Measurements from ENCODE around the gene C11orf24. TPM values are rescaled to one million over a fixed set of nuclear protein-coding genes. Genes with fewer than 3 reads are reported as not detected.
A peak's percentile ranks its signal among the peaks of the same experiment; 100 is the strongest.

The C11orf24 gene
- total and polyA plus RNA-seq, 9 of the 15 experiments (the other 6 are each of a cell fraction or from before 2014, with no cell fraction given) = 2.0 to 65.2 (median 32.5) TPM

DNA sequence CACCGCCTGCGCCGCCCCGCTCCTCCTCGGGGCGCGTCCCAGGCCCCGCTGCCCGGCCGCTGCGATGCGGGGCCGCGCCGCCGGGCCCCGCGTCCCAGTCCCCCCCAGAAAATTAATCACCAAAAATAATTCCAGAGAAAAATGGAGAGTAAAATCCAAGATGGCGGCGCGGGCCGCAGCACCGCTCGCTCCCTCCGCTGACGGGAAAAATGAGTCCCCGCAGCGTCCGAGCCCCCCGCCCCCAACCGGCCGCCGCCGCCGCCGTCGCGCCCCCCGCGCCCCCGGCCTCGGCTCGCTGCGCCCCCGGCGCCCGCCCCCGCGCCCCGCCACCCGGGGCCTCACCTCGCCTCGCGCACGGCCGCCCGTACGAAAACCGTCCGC lies 58.6 kb downstream of the C11orf24 start, which contains the start of gene KMT5B:
Gene KMT5B (minus strand): TSS at position 162 of the 381 bp plus-strand sequence. CDS start 23,220 bp downstream, outside the sequence.
- H3K9me1 ChIP-seq (ENCODE audit: control insufficient read depth, insufficient read depth, low read length) = no peaks in the 10 kb centered on the region
- TF ChIP-seq TAF1 (IDR thresholded peaks at IDR 0.05; ENCODE audit: control insufficient read depth, extremely low read depth, insufficient read depth, low read length, severe bottlenecking) = peak; percentile 36
- TF ChIP-seq GABPB2 (CRISPR knock-in tag; conservative IDR thresholded peaks at IDR 0.05) = no peak
- TF ChIP-seq, protein P1, sequence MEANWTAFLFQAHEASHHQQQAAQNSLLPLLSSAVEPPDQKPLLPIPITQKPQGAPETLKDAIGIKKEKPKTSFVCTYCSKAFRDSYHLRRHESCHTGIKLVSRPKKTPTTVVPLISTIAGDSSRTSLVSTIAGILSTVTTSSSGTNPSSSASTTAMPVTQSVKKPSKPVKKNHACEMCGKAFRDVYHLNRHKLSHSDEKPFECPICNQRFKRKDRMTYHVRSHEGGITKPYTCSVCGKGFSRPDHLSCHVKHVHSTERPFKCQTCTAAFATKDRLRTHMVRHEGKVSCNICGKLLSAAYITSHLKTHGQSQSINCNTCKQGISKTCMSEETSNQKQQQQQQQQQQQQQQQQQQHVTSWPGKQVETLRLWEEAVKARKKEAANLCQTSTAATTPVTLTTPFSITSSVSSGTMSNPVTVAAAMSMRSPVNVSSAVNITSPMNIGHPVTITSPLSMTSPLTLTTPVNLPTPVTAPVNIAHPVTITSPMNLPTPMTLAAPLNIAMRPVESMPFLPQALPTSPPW (CRISPR knock-in tag; IDR thresholded peaks at IDR 0.05) = peak; percentile 57; the same call in 1 of the 2 replicates
- peak; percentile 63; the same call in 1 of the 2 replicates for TF ChIP-seq CHD2 (IDR thresholded peaks at IDR 0.05; ENCODE audit: low read depth, low read length)
- no peak for TF ChIP-seq NELFE (IDR thresholded peaks at IDR 0.05; ENCODE audit: insufficient read depth, insufficient read length)
- no peak for TF ChIP-seq TCF7 (IDR thresholded peaks at IDR 0.05; ENCODE audit: borderline replicate concordance)
- TF ChIP-seq MAFG (tag; conservative IDR thresholded peaks at IDR 0.05) = no peak
- TF ChIP-seq HMGN3 (IDR thresholded peaks at IDR 0.05; ENCODE audit: borderline replicate concordance, extremely low read depth, insufficient read length, low read depth, low read length) = peak; percentile 47
- peak; percentile 16 for TF ChIP-seq CCNT2 (IDR thresholded peaks at IDR 0.05; ENCODE audit: borderline replicate concordance, extremely low read depth, insufficient read length, low read depth, low read length)
- TF ChIP-seq TBP (optimal IDR thresholded peaks at IDR 0.05; ENCODE audit: low read depth, low read length) = peak; percentile 36
- TF ChIP-seq E2F3 (CRISPR knock-in tag; IDR thresholded peaks at IDR 0.05) = no peak
- TF ChIP-seq, protein P2, sequence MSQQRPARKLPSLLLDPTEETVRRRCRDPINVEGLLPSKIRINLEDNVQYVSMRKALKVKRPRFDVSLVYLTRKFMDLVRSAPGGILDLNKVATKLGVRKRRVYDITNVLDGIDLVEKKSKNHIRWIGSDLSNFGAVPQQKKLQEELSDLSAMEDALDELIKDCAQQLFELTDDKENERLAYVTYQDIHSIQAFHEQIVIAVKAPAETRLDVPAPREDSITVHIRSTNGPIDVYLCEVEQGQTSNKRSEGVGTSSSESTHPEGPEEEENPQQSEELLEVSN (IDR thresholded peaks at IDR 0.05; ENCODE audit: borderline replicate concordance in 1 of 2, extremely low read depth in 1 of 2, insufficient read depth in 1 of 2, insufficient read length in 1 of 2, low read depth in 1 of 2, low read length in 1 of 2, poor library complexity in 1 of 2, severe bottlenecking in 1 of 2) = no peak
- TF ChIP-seq YY1 (IDR thresholded peaks at IDR 0.05; ENCODE audit: borderline replicate concordance in 1 of 3, control insufficient read depth in 1 of 3, extremely low read depth in 1 of 3, insufficient read depth in 3 of 3, insufficient read length in 1 of 3, insufficient replicate concordance in 2 of 3, low read depth in 1 of 3, low read length in 2 of 3) = peak; percentile 92 to 97 (median 94)
- H2AFZ ChIP-seq (ENCODE audit: low read depth, low read length) = peak within 1 kb of the TSS; percentile 85
- in situ Hi-C loops (cut with MboI) = no loop called here
- H3K27me3 ChIP-seq (ENCODE audit: control insufficient read depth in 2 of 2, insufficient read depth in 2 of 2, low read length in 2 of 2) = peaks cover 10 to 33% of the 10 kb centered on the region in 2 experiments; a peak in 4 of 5 replicates
- H3K27ac ChIP-seq (ENCODE audit: extremely low read depth, low read depth, low read length) = peak within 1 kb of the TSS; percentile 97
- 0% methylated on average over 6 of the region's 60 CpGs for WGBS (ENCODE audit: insufficient coverage, low coverage, missing lambda C conversion rate)
- ATAC-seq (no peak), FAIRE-seq (no peak), DNase-seq (ENCODE audit: extremely low read depth in 1 of 4, low spot score in 3 of 4) (peak in 2 of 4 experiments; percentile 53 to 75)
- H3K9ac ChIP-seq (ENCODE audit: insufficient read depth in 1 of 2, low read depth in 2 of 2, low read length in 2 of 2) = peak within 1 kb of the TSS; percentile 90 to 96
- H3K79me2 ChIP-seq (ENCODE audit: control insufficient read depth, insufficient read depth, low read length) = peaks cover 43% of the 10 kb centered on the region
- no peaks in the 10 kb centered on the region for H3K36me3 ChIP-seq (ENCODE audit: control insufficient read depth, insufficient read depth, low read length)
- peaks cover 26% of the 10 kb centered on the region for H4K20me1 ChIP-seq (replicated peaks; ENCODE audit: control insufficient read depth, insufficient read depth, low read length)
- intact Hi-C loops (cut with micrococcal nuclease) = loop anchor here (5.0 kb wide), 1 partner anchor 234 kb away; no protein-coding TSS in a partner anchor
- H3K9me3 ChIP-seq (replicated peaks; ENCODE audit: control insufficient read depth, insufficient read depth, low read depth, low read length) = no peaks in the 10 kb centered on the region
- ChIA-PET CTCF (ENCODE audit: low intra/inter-chr PET ratio) (interaction anchor here (0.7 to 1.4 kb wide), 2 partner anchors 10 to 58 kb away, joined by 3 to 4 read pairs; no protein-coding TSS in a partner anchor), POLR2A (interaction anchor here (0.7 to 1.0 kb wide), 2 partner anchors 9 to 232 kb away, joined by 3 read pairs; no protein-coding TSS in a partner anchor)
- peaks cover 10 to 36% of the 10 kb centered on the region in 2 experiments; a peak in 4 of 5 replicates for H3K4me1 ChIP-seq (replicated peaks in 1 of 2; ENCODE audit: control insufficient read depth in 2 of 2, insufficient read depth in 2 of 2, low read length in 2 of 2)
- H3K4me3 ChIP-seq = peak within 1 kb of the TSS; percentile 82
- peak within 1 kb of the TSS; percentile 95 for H3K4me2 ChIP-seq (ENCODE audit: insufficient read depth, low read length)
- BruUV-seq (replicated peaks) = no TSS peak
